ENCODE results near the gene WDR86. TPM values are rescaled to one million over a fixed set of nuclear protein-coding genes. Genes with fewer than 3 reads are reported as not detected.

Gene WDR86, protein sequence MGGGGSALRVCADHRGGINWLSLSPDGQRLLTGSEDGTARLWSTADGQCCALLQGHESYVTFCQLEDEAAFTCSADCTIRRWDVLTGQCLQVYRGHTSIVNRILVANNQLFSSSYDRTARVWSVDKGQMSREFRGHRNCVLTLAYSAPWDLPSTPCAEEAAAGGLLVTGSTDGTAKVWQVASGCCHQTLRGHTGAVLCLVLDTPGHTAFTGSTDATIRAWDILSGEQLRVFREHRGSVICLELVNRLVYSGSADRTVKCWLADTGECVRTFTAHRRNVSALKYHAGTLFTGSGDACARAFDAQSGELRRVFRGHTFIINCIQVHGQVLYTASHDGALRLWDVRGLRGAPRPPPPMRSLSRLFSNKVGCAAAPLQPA
- 6.6 TPM for polyA plus RNA-seq (ENCODE audit: insufficient read length)

DNA sequence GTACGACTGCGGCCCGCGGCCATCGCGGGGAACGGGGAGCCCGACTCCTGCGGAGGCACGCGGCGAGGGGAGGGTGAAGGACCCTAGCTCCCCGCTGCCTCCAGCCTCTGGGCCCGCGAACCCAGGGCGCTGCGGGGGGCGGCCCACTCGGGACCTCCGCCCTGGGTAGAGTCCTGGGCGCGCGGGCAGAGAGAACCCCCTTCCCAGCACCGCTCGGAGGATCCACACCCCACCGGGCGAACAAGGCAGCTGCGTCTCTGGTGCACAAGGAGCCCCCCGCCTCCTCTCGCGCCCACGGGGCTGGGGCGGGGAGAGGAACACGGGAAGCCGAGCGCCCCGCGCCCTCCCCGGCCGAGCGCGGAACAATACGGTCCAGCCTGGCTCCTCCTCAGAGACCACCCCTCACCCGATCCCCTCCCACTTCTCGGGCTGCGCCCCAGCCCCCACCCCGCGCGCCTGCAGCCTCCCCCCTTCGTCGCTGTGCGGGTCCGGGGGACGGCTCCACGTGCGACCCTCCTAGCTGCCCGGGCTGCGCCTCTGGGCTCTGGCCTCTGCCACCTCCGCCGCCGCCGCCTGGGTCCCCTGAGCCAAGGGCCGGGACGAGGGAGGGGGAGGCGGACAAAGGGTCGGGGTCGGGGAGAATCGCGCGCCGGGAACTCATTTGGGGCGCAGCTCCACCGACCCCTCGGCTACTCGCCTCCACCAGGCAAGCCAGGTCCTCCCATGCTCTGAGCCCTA lies at the start of gene WDR86:
TSS of gene WDR86 (minus strand) at position 372 of the 738 bp plus-strand sequence. CDS start 449 bp downstream, outside the sequence.
- no peak for DNase-seq (ENCODE audit: low read depth)

DNA sequence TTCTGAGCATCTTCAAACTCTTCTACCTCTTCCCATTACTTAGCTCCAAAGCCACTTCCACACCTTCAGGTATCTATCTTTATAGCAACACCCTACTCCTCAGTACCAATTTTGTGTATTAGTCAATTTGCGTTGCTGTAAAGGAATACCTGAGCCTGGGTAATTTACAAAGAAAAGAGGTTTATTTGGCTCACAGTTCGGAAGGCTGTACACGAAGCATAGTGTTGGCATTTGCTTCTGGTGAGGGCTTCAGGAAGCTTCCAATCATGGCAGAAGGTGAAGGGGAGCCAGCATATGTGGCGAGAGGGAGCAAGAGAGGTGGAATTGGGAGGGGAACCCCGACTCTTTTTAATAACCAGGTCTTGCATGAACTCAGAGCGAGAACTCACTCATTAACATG lies 47.7 kb upstream of the WDR86 start:
- DNase-seq (ENCODE audit: low read depth) = no peak

DNA sequence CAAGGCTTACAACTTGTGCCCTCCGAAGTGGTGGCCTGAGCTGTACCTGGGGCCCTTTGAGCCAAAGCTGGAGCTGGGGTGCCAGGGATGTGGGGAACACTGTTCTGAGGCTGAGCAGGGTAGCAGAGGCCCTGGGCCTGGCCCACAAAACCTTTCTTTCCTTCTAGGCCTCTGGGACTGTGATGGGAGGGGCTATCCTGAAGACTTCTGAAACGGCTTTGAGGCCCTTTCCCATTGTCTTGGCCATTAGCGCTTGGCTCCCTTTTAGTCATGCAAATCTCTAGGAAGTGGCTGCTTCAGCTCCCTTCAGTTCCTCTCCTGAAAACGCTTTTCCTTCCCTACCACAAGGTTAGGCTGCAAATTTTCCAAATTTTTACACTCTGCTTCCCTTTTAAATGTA lies 46.9 kb upstream of the WDR86 start:
- no peak for DNase-seq (ENCODE audit: low read depth)

DNA sequence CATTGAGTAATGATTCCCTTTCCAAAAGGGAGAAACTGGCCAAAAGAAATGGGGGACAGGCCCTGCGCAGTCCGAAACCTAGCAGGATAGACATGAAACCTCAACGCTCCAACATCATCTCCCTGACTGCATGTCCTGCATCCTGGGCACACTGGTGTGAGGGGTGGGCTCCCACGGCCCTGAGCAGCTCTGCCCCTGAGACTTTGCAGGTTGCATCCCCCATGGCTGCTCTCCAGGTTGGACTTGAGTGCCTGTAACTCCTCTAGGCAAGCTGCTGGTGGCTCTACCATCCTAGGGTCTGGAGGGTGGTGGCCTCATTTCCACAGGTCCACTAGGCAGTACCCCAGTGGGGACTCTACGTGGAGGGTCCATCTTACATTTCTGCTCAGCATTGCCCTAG lies 46.4 kb upstream of the WDR86 start:
- DNase-seq (ENCODE audit: low read depth) = no peak

DNA sequence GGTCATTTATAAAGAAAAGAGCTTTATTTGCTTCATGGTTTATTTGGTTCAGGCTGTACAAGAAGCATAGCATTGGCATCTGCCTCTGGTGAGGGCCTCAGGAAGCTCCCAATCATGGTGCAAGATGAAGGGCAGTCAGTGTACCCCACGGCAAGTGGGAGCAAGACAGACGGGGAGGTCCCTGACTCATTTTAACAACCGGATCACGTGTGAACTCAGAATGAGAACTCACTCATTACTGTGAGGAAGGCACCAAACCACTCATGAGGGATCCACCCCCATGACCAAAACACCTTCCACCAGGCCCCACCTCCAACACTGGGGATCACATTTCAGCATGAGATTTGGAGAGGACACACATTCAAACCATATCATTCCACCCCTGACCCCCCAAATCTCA lies 45.9 kb upstream of the WDR86 start:
- no peak for DNase-seq (ENCODE audit: low read depth)

DNA sequence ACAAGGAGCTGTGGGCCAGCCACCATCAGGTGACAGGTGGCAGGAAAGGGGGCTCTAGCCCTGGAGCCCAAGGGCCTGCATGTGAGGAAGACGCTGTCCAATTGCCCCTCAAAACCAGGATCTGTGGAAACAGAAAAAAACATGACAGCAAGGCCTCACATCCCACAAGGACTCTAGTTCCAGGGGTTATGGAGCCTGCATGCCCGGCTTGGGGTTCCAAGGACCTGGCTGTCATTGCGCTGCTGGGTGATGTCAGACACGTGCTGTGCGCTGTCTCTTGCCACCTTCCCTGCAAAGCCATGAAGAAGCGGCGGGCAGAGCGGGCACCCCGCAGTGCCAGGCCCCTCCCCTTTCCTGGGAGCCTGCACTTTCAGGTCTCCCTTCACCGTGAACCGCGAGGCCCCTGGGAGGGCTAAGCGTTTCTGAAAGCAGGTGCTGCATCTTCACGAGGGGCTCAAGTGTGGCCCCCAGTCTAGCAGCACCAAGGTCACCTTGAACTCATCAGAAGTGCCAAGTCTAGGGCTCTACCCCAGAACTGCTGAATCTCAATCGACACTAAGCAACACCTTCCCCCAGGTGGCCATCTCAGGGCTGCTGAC lies 45.2 kb upstream of the WDR86 start:
- no peak for DNase-seq (ENCODE audit: low read depth)

DNA sequence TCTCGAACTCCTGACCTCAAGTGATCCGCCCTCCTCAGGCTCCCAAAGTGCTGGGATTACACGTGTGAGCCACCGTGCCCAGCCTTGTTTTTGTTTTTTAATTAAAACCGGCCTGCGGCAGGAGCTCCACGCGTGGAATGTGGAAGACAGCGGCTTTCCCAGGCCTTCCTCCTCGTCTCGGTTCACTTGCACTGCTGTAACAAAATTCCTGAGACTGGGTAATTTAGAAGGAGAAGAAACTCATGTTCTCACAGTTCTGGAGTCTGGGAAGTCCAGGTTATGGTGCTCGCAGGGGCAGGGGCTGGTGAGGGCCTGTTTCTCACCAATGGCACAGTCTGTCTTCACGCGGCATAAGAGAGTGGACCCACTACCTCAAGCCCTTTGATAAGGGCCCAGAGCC lies 44.5 kb upstream of the WDR86 start:
- DNase-seq (ENCODE audit: low read depth) = no peak

DNA sequence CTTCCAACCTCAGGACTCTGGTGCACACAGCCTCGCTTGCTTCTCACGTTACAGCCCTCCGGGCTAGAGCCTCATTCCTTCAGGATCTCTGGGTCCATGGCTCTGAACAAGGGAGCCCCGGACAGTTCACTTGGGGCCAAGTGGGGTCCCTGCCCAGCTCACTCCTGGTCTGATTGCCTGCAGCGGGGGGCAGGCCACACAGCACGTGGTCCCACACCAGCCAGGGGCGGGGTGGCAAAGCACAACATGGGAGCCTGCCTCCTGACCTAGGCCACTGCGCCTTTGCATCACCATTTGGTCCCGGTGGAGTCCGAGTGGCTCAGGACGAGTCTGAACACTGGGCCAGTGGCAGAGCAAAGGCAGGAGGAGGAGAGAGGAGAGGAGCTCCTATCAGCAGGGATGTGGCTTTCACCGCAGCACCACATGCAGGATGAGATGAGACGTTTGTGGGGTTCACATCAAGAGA lies 43.5 kb upstream of the WDR86 start:
- no peak for DNase-seq (ENCODE audit: low read depth)

DNA sequence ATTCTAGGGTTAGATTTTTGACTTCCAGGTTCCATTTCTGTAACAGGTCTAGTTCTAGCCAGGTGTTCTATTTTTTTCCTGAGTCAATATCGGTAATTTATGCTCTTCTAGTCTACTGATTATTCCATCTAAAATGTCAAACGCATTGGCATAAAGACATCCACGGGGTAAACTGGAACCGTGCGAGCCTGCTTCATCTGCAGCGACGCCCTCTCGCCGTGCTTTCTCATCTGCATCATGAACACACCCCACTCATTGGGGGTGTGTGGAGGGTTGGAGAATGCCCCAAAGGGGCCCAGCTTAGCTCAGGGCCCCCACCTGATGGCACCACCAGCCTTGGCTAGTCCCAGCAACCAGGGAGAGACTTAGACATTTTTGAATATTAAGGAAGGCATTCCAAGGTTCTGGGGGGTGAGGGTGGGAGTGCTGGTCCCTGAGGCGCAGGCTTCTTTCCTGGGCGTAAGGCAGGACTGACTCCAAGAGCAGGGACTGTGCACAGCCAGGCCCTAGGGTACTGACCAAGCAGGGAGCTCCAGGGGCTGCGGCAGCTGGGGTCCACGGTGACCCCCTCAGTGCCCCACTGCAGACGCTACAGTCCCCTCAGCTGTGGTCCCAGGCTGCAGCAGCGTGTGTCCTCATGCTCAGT lies 43.0 kb upstream of the WDR86 start:
- DNase-seq (ENCODE audit: low read depth) = no peak

DNA sequence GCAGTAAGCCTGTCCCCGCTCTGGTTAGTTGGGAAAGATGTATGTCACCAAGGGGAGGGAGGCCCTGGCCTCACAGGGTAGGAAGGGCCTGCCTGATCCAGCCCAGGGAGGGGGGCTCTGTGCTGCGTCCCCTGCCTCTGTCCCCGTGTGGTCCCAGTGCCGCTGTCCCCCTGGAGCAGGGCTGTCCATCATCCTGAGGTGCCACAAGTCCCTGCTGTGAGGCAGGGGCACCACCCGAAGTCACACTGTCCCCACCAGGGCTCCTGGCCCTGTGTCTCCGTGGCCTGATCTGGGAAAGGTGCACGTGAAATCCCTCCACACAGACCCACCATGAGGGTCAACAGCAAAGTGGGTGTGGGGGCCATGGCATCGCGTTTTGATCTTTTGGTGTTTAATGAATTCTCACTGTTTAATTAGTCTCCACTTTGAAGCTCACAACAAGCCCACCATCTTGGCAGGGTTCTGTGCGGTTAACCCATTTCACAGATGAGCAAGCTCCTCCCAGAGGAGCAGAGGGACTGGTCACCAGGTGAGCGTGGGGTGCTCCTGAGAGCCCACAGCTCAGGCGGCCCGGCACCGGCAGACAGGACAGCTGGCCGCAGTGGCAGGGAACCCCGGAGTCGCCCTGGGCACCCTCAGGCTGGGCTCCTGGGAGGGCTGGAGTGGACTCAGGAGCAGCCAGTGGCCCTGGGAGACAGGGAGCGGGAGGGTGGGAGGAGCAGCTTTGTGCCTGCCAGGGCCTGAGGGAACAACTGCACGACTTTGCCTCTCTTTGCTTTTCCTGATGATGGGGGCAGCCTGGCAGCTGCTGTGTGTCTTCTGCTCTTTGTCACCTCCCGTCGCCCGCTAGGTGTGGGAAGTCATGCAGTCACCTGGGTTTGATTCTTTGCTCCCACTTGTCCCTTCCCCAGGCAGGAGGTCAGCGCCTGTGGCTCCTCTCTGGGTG lies 42.1 kb upstream of the WDR86 start:
- DNase-seq (ENCODE audit: low read depth) = no peak

DNA sequence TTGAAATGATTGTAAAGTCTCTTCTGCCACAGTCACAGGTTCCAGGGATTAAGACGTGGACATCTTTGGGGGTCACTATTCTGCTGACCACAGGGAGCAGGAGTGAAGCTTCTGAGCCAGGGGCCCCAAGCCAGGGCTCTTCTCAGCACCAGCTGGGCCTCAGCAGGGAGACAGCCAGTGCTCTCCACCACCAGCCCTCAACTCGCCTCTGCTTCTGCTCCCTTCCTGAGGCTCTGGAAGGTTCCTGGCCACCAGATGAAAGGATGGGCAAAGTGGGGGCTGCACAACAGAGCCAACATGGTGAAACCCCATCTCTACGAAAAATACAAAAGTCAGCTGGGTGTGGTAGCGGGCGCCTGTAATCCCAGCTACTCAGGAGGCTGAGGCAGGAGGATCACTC lies 41.3 kb upstream of the WDR86 start:
- DNase-seq (ENCODE audit: low read depth) = no peak

DNA sequence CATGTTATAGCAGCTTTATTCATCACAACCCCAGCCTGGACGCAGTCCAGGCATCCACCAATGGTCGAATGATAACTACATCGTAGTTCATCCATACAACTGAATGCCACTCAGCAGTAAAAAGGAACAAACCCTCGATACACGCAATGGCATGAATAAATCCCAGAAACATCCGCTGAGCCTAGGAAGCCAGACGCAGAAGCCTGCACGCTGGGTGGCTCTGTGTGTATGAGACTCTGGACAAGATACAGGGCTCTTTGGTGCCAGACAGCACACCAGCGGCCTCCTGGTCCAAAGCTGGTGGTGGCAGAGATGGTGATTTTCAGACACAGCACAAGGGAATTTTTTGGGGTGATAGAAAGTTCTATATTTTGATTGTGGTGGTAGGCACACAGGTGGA lies 40.2 kb upstream of the WDR86 start:
- no peak for DNase-seq (ENCODE audit: low read depth)

DNA sequence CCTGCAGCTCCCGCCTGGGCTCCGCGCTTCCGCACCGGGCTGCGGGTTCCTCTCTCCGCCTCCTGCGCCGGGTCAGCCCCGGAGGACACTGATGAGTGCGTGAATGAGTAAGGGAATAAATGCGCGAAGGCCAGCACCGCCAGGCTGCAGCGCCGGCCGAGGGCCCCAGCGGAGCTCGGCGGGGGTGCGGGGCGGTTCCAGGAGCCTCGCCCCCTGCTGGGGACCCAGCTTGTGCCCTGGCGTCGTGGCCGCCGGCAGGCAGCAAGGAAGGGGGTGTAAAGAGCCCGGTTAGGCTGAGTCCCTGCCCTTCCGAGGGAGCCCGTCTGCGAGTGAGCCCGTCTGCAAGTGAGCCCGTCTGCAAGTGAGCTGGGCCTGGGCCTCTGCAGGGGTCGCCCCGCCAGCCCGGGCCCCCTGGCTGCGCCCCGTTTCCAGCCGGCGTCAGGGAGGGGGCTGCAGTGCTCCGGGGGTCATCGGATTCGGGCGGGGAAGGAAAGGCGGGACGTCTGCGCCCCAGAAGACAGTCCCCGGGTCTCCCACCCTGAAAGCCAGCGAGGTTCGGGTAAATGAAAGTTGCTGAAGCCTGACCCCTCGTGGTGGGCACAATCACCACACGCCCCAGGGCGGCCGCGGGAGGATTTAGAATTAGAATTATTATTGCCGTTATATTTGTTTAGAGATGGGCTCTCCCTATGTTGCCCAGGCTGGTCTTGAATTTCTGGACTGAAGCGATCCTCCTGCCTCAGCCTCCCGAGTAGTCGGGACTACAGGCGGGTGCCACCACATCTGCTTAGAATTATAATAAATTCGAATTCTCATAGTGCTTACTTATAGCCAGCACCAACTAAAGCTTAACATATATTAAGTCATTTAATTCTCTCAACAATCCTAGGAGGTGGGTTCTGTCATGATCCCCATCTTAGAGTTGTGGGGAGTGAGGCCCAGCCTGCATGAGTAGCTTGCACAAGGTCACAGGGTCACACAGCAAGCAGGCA lies 38.7 kb upstream of the WDR86 start:
- DNase-seq (ENCODE audit: low read depth) = no peak

DNA sequence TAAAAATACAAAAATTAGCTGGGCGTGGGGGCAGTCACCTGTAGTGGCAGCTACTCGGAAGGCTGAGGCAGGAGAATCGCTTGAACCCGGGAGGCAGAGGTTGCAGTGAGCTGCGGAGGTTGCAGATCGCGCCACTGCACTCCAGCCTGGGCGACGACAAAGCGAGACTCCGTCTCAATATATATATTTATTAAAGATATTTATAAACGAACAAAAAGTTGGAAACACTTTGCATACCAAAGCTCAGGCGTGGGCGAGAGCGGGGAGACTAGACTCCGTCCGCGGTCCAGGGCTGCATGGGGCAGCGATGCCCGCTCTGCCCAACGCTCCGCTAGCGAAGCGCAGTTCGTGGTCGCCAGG lies 38.0 kb upstream of the WDR86 start:
- DNase-seq (ENCODE audit: low read depth) = no peak

DNA sequence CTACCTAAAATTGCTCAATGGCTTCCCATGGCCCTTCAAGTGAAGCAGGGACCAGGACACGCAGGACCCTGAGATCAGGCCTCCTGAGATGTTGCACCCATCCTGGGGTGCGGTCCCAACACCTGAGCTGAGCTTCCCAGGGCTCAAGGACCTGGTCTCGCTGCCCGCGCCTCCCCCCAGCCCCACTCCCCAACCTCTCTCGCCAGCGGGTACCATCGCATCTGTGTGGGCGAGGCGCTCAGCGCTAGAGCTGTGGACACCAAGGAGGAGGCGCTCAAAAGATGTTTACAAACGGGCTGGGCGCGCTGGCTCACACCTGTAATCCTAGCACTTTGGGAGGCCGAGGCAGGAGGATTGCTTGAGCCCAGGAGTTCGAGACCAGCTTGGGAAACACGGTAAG lies 37.5 kb upstream of the WDR86 start:
- no peak for DNase-seq (ENCODE audit: low read depth)

DNA sequence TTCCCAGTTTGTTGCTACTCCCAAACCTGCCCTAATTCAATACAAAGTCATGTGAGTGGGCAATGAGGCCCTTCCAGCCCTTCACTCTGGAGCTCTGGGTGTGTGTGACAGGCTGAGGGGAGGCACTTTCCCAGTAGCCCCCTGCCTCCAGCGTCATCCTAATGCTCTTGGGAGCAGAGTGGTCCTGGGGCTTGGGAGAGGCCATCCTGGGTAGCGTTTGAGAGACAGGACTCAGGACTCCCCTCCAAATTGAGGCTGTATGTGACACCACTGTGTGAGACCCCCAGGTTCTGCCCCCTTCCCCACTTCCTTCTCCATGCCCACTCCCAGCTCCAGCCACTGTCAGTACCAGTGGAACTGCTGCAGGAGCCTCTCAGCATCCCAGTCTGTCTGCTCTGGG lies 36.6 kb upstream of the WDR86 start:
- no peak for DNase-seq (ENCODE audit: low read depth)

DNA sequence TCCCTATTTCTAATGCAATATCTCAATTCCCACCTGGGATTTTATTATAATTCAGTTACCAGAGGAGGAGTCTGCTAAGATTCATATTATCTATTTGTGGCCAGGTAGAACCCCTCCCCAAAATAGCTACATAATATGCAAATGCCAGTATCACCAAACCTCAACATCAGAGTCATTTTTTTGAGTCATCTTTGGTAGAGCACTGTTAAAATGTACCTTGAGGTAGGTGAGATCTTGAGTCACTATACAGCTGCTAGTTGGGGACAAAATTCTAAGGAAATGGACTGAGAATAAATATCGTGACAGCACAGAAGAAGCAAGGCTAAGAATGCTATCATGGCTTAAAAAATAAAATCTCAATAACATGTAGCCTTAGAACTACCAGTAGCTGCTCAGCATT lies 34.8 kb upstream of the WDR86 start:
- no peak for DNase-seq (ENCODE audit: low read depth)

DNA sequence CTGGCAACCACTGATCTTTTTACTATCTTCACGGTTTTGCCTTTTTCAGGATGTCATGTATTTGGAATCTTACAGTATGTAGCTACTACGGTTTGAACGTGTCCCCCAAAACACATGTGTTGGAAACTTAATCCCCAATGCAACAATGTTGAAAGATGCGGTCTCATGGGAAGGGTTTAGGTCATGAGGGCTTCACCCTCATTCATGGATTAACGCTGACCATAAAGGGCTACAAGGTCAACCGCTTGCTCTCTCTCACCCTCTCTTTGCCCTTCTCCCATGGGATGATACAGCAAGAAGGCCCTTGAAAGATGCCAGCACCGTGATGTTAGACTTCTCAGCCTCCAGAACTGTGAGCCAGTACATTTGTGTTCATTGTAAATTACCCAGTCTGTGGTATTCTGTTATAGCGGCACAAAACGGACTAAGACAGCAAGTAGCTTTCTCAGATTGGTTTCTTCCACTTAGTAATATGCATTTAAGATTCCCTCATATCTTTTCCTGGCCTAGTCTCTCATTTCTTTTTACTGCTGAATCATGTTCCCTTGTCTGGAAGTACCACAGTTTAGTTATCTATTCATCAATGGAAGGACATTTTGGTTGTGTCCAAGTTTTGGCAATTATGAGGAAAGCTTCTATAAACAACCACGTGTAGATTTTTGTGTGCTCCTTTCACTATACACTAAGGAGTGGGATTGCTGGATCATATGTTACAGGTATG lies 33.1 kb upstream of the WDR86 start:
- no peak for DNase-seq (ENCODE audit: low read depth)

DNA sequence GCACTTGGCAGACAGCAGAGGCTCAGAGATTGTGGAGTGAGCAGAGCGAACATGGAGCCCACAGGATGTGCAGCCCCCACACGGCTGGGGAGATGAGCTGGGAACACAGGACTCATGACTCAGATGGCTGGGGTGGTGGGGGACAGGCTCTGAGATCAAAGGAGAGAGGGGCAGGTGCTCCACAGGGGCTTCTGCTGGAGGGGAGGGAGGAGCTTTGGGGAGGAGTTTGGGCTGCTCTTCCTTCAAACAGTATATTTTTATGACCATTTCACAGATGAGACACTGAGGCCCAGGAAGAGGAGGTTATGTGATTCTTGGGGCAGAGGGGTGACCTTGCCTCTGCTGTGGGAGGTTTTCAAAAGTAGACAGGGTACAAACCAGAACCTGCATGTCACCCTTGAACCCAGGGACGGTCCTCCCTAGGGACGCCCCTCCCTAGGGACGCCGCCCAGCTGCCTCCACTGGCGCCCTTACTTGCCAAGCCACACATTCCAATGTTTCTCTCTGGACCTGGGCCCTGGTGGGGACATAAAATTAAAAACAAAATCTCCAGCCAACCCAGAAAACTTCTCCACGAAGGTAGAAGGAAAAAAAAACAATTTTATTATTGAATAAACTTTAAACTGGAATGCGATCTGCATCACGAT lies 31.1 kb upstream of the WDR86 start:
- no peak for DNase-seq (ENCODE audit: low read depth)

Data from forelimb muscle (tissue), 1 donor.